ENCODE measurements around the gene CAPN12. TPM values are rescaled to one million over a fixed set of nuclear protein-coding genes. Genes with fewer than 3 reads are reported as not detected.

CAPN12 gene
- total RNA-seq, 1 donor from 2014 or later = not detected

- H3K9me3 Mint-ChIP-seq (ENCODE audit: unreplicated experiment) = no peaks in the 10 kb centered on the region
- TF ChIP-seq CTCF (IDR thresholded peaks at IDR 0.05) = no peak
- peak overlapping the region; percentile 34 for H3K27ac Mint-ChIP-seq (ENCODE audit: unreplicated experiment)
- peaks cover 28% of the 10 kb centered on the region for H3K36me3 Mint-ChIP-seq (ENCODE audit: unreplicated experiment)
- DNase-seq (ENCODE audit: extremely low spot score, unreplicated experiment) = no peak
- no peaks in the 10 kb centered on the region for H3K27me3 Mint-ChIP-seq (ENCODE audit: unreplicated experiment)
- peaks cover 28% of the 10 kb centered on the region for H3K4me1 Mint-ChIP-seq (ENCODE audit: unreplicated experiment)
- H3K4me3 Mint-ChIP-seq (ENCODE audit: unreplicated experiment) = no peak overlapping the region
These were observed 29.9 kb downstream of the CAPN12 start for GRCh38 chr19:38714354-38714778.

- Mint-ChIP-seq H3K4me3 (ENCODE audit: unreplicated experiment) (no peak overlapping the region), H3K27me3 (ENCODE audit: unreplicated experiment) (no peaks in the 10 kb centered on the region)
These were observed 30.4 kb downstream of the CAPN12 start for GRCh38 chr19:38713865-38714264.

GRCh38 chr19:38713227-38713649, 31.0 kb downstream of the CAPN12 start:
- Mint-ChIP-seq H3K27ac (ENCODE audit: unreplicated experiment) (no peak overlapping the region), H3K36me3 (ENCODE audit: unreplicated experiment) (peaks cover 31% of the 10 kb centered on the region), H3K9me3 (ENCODE audit: unreplicated experiment) (no peaks in the 10 kb centered on the region), H3K4me3 (ENCODE audit: unreplicated experiment) (no peak overlapping the region), H3K4me1 (ENCODE audit: unreplicated experiment) (peaks cover 20% of the 10 kb centered on the region), H3K27me3 (ENCODE audit: unreplicated experiment) (no peaks in the 10 kb centered on the region)
- TF ChIP-seq CTCF (IDR thresholded peaks at IDR 0.05) = no peak
- DNase-seq (ENCODE audit: extremely low spot score, unreplicated experiment) = no peak

More at GRCh38 chr19:38713865-38714264, 30.4 kb downstream of the CAPN12 start:
- no peaks in the 10 kb centered on the region for H3K9me3 Mint-ChIP-seq (ENCODE audit: unreplicated experiment)
- peaks cover 31% of the 10 kb centered on the region for H3K36me3 Mint-ChIP-seq (ENCODE audit: unreplicated experiment)
- TF ChIP-seq CTCF (IDR thresholded peaks at IDR 0.05) = no peak
- H3K27ac Mint-ChIP-seq (ENCODE audit: unreplicated experiment) = peak overlapping the region; percentile 34
- no peak for DNase-seq (ENCODE audit: extremely low spot score, unreplicated experiment)
- peaks cover 23% of the 10 kb centered on the region for H3K4me1 Mint-ChIP-seq (ENCODE audit: unreplicated experiment)

GRCh38 chr19:38712161-38712748, 32.0 kb downstream of the CAPN12 start:
- no peak overlapping the region for H3K4me3 Mint-ChIP-seq (ENCODE audit: unreplicated experiment)
- peak overlapping the region; percentile 82 for H3K27ac Mint-ChIP-seq (ENCODE audit: unreplicated experiment)
- no peaks in the 10 kb centered on the region for H3K9me3 Mint-ChIP-seq (ENCODE audit: unreplicated experiment)
- DNase-seq (ENCODE audit: extremely low spot score, unreplicated experiment) = no peak
- peaks cover 25% of the 10 kb centered on the region for H3K4me1 Mint-ChIP-seq (ENCODE audit: unreplicated experiment)
- no peak for TF ChIP-seq CTCF (IDR thresholded peaks at IDR 0.05)
- H3K27me3 Mint-ChIP-seq (ENCODE audit: unreplicated experiment) = no peaks in the 10 kb centered on the region
- peaks cover 33% of the 10 kb centered on the region for H3K36me3 Mint-ChIP-seq (ENCODE audit: unreplicated experiment)

- Mint-ChIP-seq H3K36me3 (ENCODE audit: unreplicated experiment) (peaks cover 35% of the 10 kb centered on the region), H3K9me3 (ENCODE audit: unreplicated experiment) (no peaks in the 10 kb centered on the region), H3K27ac (ENCODE audit: unreplicated experiment) (peak overlapping the region; percentile 82), H3K4me3 (ENCODE audit: unreplicated experiment) (no peak overlapping the region), H3K4me1 (ENCODE audit: unreplicated experiment) (peaks cover 30% of the 10 kb centered on the region), H3K27me3 (ENCODE audit: unreplicated experiment) (no peaks in the 10 kb centered on the region)
- TF ChIP-seq CTCF (IDR thresholded peaks at IDR 0.05) = no peak
- no peak for DNase-seq (ENCODE audit: extremely low spot score, unreplicated experiment)
These were observed 32.5 kb downstream of the CAPN12 start for GRCh38 chr19:38711726-38712153.

All from osteocyte (in vitro differentiated cells).